HG03575 (cell line): ENCODE measurements around the gene NF2.

ENCODE experiments used
- ATAC-seq: cut with Tn5 transposase; IDR thresholded peaks from one replicate; pipeline ENCODE4 v1.9.1; 2021; ENCODE audit not compliant: unreplicated experiment, insufficient number of reproducible peaks, low FRiP score; ENCODE audit errors: extremely low read depth

The NF2 gene

DNA sequence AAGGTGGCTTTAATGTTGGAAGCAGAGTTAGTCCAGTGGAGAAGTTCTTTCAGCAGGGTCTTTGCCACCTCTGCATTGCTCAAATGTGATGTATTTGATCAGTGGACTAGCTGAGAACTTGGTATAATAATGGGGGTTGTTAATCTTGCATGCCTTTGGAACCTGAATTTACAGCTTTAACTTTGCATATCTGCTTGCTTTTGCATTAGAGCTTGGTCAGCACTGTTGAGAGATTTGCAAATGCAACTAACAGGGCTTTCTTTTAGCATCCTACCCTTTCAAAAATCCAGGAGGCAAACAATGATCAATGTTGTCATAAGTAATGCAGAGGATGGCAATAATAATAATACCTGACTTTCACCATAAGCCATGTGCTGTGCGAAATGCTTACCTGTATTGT lies 48.2 kb downstream of the NF2 start:
- no peak for ATAC-seq

- no peak for ATAC-seq
Measured at GRCh38 chr22:29654420-29654819, 51.0 kb downstream of the NF2 start.

DNA sequence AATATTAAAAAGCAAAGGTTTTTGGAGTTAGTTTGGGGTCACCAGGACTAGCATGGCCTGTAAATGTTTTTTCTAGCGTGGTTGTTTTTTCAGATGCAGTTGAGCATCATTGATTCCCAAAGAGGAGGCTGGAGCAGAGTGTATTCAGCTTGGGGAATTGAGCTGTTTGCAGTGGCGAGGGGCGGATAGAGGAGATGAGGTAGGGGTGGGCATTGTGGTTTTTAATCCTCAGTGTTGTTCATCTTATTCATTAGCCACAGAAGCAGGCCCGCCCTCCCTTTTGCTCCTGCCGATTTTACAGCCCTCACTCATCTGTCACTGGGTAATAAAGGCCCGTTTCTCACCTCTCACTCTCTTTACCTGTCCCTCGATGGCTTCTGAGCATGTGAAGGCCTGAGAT lies 51.4 kb downstream of the NF2 start:
- ATAC-seq, result no peak

DNA sequence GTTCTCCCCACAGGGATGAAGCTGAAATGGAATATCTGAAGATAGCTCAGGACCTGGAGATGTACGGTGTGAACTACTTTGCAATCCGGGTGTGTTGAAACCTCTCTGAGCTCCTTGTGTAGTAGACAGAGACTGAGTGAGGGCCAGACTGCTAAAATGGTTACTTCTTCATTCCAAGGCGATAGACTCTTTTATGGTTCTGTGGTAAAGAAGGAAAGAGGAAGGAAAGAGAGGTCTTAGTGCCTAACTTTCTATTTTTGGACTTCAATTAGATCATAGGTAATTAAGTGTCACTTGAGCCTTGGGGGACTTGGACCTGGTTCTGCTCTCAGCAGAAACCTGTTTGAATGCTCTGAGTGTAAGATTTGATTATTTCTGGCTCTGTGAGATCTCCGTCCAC lies 54.7 kb downstream of the NF2 start:
- no peak for ATAC-seq

DNA sequence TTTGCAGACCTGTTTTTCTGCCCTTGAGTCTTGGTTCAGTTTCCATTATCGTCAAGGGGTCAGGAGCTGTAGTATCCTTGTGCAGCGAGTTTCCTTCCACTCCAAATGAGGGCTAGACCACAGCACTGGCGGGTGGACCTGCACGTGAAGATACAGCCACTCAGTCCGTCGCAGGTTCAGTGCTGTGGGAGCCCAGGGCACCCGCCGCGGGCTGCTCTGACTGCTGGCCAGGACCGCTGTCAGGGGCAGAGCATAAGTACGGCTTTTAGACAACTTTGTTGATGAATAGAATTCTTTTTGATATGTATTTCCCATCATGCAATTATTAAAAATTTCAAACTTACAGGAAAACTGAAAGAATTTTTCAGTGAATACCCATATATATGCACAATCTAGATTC lies 56.6 kb downstream of the NF2 start:
- ATAC-seq, result no peak

GRCh38 chr22:29661336-29661735 lies 57.9 kb downstream of the NF2 start:
- no peak for ATAC-seq

GRCh38 chr22:29663180-29663821 lies 59.9 kb downstream of the NF2 start:
- ATAC-seq, result no peak

GRCh38 chr22:29665486-29665885 lies 62.1 kb downstream of the NF2 start:
- no peak for ATAC-seq

DNA sequence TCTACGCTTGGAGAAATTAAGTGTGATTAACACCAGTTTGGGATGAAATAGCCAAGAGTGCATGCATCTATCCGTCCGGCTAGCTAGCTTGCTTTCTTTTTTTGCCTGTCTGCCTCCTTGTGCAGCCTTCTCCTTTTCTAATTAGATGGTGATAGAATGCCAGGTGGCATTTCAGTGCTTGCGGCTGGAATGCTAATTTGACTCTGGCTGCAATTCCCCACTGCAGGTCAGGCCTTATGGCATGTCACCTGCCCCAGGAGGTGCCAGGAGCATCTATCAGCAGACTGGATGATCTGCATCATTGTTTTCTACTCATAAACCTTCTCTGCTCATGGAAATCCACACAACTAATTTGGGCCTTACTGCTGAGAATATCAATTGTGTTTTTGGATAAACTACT lies 65.2 kb downstream of the NF2 start:
- ATAC-seq, result no peak

GRCh38 chr22:29670626-29671025 lies 67.2 kb downstream of the NF2 start:
- no peak for ATAC-seq

DNA sequence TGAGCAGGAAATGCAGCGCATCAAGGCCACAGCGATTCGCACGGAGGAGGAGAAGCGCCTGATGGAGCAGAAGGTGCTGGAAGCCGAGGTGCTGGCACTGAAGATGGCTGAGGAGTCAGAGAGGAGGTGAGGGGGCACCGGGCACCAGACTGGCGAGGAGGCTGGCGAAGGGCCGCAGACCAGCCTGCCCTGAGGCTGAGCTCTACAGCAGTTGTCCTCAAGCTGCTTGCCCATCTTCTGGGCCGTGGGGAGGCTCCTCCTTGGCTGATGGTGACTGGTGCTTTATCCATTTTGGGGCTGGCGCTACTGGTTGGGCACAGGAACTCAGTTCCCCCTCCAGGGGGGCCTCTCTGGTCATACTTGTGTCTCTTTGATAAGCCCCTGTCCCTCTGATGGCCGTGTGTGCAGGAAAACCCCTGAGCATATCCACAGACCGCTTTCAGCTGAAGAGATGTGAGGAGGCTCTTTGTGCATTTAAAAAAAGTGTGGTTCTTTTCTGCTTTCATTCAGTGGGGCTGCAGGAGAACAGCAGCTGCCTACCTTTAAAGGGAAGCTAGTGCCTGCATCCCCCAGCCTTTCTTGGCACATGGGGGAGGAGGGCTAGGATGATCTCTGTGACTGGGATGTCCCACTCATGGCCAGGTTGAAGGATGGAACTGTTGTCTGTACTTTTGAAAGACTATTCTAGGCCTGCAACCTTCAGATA lies 70.1 kb downstream of the NF2 start:
- no peak for ATAC-seq

DNA sequence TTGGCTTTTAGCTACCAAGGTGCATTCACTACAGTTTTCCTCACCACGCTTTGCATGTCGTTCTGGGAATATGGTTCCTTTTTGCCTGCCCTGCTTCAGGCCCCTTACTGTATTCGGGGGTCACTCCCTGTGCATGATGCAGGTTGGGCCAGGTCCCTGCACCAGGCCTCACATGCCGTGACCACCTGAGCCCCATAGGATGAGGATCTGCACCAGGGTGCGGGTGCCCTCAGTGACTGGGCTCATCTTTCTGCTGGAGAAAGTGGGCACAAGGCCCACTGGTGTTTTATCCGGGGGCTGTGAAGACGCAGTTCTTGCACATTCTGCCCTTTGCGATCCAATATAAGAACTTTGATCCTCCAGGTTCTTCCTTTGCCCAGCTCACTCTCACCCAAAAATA lies 70.7 kb downstream of the NF2 start:
- ATAC-seq, result no peak

GRCh38 chr22:29679316-29679715 lies 75.9 kb downstream of the NF2 start:
- ATAC-seq, result no peak

DNA sequence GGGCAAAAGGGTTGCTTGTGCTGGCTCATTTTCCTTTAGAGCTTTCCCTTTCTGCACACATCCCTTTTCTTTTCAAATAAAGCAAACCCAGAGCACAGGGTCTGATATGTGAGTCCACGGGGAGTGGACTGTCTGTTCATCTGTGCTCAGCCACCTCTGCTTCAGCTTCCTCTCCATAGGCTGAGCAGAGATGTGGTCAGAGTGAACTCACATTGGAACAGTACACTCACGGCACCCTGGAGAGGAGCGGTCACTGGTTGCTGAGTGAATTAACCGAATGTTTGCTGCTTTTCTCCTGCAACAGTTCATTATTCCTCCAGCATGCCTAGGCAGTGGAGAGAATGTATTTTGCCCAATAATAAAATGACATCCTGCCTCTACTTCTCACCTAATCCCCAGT lies 80.1 kb downstream of the NF2 start:
- no peak for ATAC-seq

DNA sequence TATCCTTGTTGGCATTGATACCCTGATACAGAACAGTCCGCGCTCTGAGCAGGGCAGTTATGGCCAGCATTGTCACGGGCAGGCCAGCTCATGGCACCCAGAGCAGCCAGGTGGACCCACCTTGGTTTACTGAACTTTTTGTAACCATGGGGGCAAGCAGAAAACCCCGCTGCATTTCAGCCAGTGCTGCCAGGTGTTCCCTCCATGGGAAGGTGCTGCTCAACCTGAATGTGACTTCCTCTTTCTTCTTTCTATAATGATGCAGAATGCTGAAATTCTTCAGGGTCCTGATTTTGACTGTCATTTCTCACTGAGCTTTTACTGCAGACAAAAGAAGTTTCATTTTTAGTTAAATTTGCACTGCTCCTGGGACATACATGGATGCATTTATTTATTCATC lies 80.8 kb downstream of the NF2 start:
- ATAC-seq, result no peak

GRCh38 chr22:29689206-29689879 lies 85.9 kb downstream of the NF2 start:
- ATAC-seq, result no peak

- no peak for ATAC-seq
Measured at GRCh38 chr22:29689880-29690213, 86.4 kb downstream of the NF2 start.

DNA sequence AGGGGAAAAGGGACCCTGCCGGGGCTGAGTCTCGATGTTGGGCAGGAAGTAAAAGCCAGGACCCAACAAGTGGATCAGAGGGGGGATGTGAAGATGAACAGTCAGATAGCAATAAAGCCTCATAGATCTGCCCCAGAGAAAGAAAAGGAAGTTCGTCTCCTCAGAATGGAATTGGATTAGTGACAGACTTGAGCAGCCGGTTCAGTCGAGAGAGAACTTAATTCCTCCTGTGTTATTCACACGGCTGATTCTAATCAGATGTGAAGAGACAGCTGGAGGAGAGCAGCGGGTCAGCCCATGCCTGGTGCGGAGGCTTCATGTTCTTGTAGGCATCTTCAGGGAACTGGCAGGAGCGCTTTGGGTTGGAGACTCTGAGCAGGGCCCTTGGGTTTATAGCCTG lies 87.0 kb downstream of the NF2 start:
- ATAC-seq, result no peak

DNA sequence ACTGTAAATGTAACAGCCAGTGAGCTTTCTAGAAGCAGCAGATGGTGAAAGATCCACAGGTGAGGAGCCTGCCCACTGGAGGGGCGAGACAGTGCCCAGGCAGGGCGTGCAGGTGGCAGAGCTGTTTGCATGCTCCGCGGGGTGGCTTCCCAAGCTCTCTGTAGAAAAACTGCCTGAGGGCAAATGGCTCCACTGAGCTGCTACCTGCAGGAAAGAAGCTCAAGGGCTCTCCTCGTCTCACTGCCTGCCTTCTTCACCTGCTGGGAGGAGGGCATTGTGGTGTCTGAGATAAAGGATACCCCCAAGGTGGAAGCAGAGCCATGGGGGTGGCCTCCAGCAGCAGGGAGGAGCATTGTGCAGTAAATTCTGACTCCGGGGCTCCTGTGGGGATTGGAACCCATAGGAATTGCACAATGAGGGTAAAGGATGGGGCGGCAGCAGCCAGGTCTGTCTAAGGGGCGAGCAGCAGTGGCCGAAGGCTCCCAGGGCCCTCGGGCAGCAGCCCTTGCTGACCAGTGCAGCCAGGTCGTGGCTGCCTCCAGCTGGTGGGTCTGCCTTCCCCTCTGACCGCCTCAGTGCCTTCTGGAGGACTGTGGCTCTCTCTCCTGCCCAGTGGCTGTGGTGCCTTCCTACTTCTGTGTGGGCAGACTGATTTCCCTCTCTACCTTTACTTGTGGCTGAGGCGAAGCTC lies 88.3 kb downstream of the NF2 start:
- ATAC-seq, result no peak

- ATAC-seq, result no peak
Measured at GRCh38 chr22:29692327-29692640, 88.9 kb downstream of the NF2 start.
